Neural progenitor cell (in vitro differentiated cells): ENCODE results near the gene SLX4IP. TPM values are rescaled to one million over a fixed set of nuclear protein-coding genes. Genes with fewer than 3 reads are reported as not detected.

Source experiments
- DNase-seq: peaks from one replicate; pipeline ENCODE4 v3.0.0-alpha.2; 2016; ENCODE audit warnings: low spot score
- H2AFZ ChIP-seq: fragments of 200-600 bp; sonication (generic); replicated peaks from 2 replicates; pipeline ENCODE4 v1.6.1; 2016; ENCODE audit warnings: antibody characterized with exemption
- H3F3A ChIP-seq: fragments of 200-600 bp; sonication (generic); 2 replicates; pipeline ENCODE4 v1.6.1; 2016; ENCODE audit warnings: antibody characterized with exemption, low read depth
- H3K27ac ChIP-seq: fragments of 200-600 bp; sonication (generic); 2 replicates; pipeline ENCODE4 v1.5.1; 2016; ENCODE audit warnings: mild to moderate bottlenecking
- H3K27me3 ChIP-seq: fragments of 200-600 bp; sonication (generic); 2 replicates; pipeline ENCODE4 v1.6.1; 2016; ENCODE audit warnings: mild to moderate bottlenecking, moderate library complexity
- H3K36me3 ChIP-seq: fragments of 200-600 bp; sonication (generic); 2 replicates; pipeline ENCODE4 v1.5.1; 2016
- H3K4me1 ChIP-seq: fragments of 200-600 bp; sonication (generic); 2 replicates; pipeline ENCODE4 v1.6.1; 2016; ENCODE audit warnings: mixed run types
- H3K4me2 ChIP-seq: fragments of 200-600 bp; sonication (generic); 2 replicates; pipeline ENCODE4 v1.6.1; 2016
- H3K4me3 ChIP-seq: fragments of 200-600 bp; sonication (generic); 2 replicates; pipeline ENCODE4 v1.5.1; 2016
- H3K79me2 ChIP-seq: fragments of 200-600 bp; sonication (generic); 2 replicates; pipeline ENCODE4 v1.6.1; 2016; ENCODE audit warnings: low read depth
- H3K9ac ChIP-seq: fragments of 200-600 bp; sonication (generic); 2 replicates; pipeline ENCODE4 v1.6.1; 2016
- H3K9me3 ChIP-seq: fragments of 200-600 bp; sonication (generic); 2 replicates; pipeline ENCODE4 v1.5.1; 2016; ENCODE audit warnings: low read depth
- H4K20me1 ChIP-seq: fragments of 200-600 bp; sonication (generic); 2 replicates; pipeline ENCODE4 v1.6.1; 2016; ENCODE audit warnings: low read depth
- H3K27ac Mint-ChIP-seq: 3 replicates; pipeline ENCODE4 v1.8.0; 2021; ENCODE audit warnings: mixed read lengths
- H3K27me3 Mint-ChIP-seq: 2 replicates; pipeline ENCODE4 v1.8.0; 2022; ENCODE audit warnings: low read depth, mild to moderate bottlenecking, inconsistent platforms, moderate library complexity, mixed read lengths; ENCODE audit not compliant: insufficient read depth
- H3K36me3 Mint-ChIP-seq: 3 replicates; pipeline ENCODE4 v1.8.0; 2021; ENCODE audit warnings: mixed read lengths
- H3K4me1 Mint-ChIP-seq: 3 replicates; pipeline ENCODE4 v1.8.0; 2021; ENCODE audit warnings: mixed read lengths
- H3K4me3 Mint-ChIP-seq: 3 replicates; pipeline ENCODE4 v1.8.0; 2021; ENCODE audit warnings: mild to moderate bottlenecking, moderate library complexity, mixed read lengths
- H3K9me3 Mint-ChIP-seq: 3 replicates; pipeline ENCODE4 v1.8.0; 2020; ENCODE audit warnings: mixed read lengths
- CTCF ChIP-seq: fragments of 200-600 bp; sonication (generic); IDR thresholded peaks from 2 replicates; pipeline ENCODE4 v1.5.1; 2017; ENCODE audit warnings: antibody characterized with exemption, mild to moderate bottlenecking
- EZH2 ChIP-seq: fragments of 200-600 bp; sonication (generic); IDR thresholded peaks from 2 replicates; pipeline ENCODE4 v1.6.1; 2017; ENCODE audit warnings: antibody characterized with exemption, mild to moderate bottlenecking, moderate library complexity
- EZH2phosphoT487 ChIP-seq: fragments of 200-600 bp; sonication (generic); IDR thresholded peaks from 2 replicates; pipeline ENCODE4 v1.6.1; 2017; ENCODE audit warnings: antibody characterized with exemption
- total RNA-seq: library from RNA; depleted of rRNA; stranded (reverse); fragments of >200 nt; gene quantifications from 2 replicates; pipeline ENCODE4 v1.2.3, GENCODE V29; 2015; ENCODE audit warnings: low replicate concordance

SLX4IP gene
- total RNA-seq, 1 donor from 2014 or later, result 9.5 TPM

- Histone ChIP-seq H3K27ac (peak overlapping the region; percentile 74), H3K4me3 (no peak overlapping the region)
Observed at GRCh38 chr20:10619427-10619826, 184.3 kb downstream of the SLX4IP start.

GRCh38 chr20:10621149-10621548 is 186.0 kb downstream of the SLX4IP start:
- Mint-ChIP-seq H3K4me3 (no peak overlapping the region), H3K9me3 (peaks cover 8% of the 10 kb centered on the region), H3K27me3 (peaks cover 6% of the 10 kb centered on the region)

More at GRCh38 chr20:10619427-10619826, 184.3 kb downstream of the SLX4IP start:
- H3K27me3 ChIP-seq, result no peaks in the 10 kb centered on the region
- Mint-ChIP-seq H3K27ac (no peak overlapping the region), H3K4me1 (peaks cover 57% of the 10 kb centered on the region), H3K27me3 (peaks cover 8% of the 10 kb centered on the region), H3K4me3 (no peak overlapping the region), H3K9me3 (peaks cover 9% of the 10 kb centered on the region), H3K36me3 (peaks cover 15% of the 10 kb centered on the region)
- no peaks in the 10 kb centered on the region for H3K79me2 ChIP-seq
- no peaks in the 10 kb centered on the region for H3K9me3 ChIP-seq
- TF ChIP-seq EZH2phosphoT487 (no peak), EZH2 (no peak), CTCF (no peak)
- no peaks in the 10 kb centered on the region for H4K20me1 ChIP-seq
- peak overlapping the region; percentile 58 for H3K4me2 ChIP-seq
- H2AFZ ChIP-seq, result no peak overlapping the region
- H3K9ac ChIP-seq, result no peak overlapping the region
- peaks cover 26% of the 10 kb centered on the region for H3F3A ChIP-seq
- no peaks in the 10 kb centered on the region for H3K36me3 ChIP-seq
- peak; percentile 40 for DNase-seq
- H3K4me1 ChIP-seq, result peaks cover 49% of the 10 kb centered on the region

GRCh38 chr20:10622657-10623418 is 187.7 kb downstream of the SLX4IP start:
- Histone ChIP-seq H3K79me2 (no peaks in the 10 kb centered on the region), H3F3A (peaks cover 25% of the 10 kb centered on the region), H4K20me1 (no peaks in the 10 kb centered on the region), H3K9me3 (no peaks in the 10 kb centered on the region), H2AFZ (no peak overlapping the region), H3K4me2 (no peak overlapping the region), H3K27me3 (no peaks in the 10 kb centered on the region), H3K9ac (no peak overlapping the region), H3K4me1 (peaks cover 62% of the 10 kb centered on the region), H3K4me3 (no peak overlapping the region), H3K27ac (no peak overlapping the region), H3K36me3 (no peaks in the 10 kb centered on the region)
- TF ChIP-seq EZH2phosphoT487, result no peak
- no peak for TF ChIP-seq EZH2
- H3K4me1 Mint-ChIP-seq, result peaks cover 80% of the 10 kb centered on the region
- H3K36me3 Mint-ChIP-seq, result peaks cover 15% of the 10 kb centered on the region
- H3K27me3 Mint-ChIP-seq, result peaks cover 6% of the 10 kb centered on the region
- no peak overlapping the region for H3K27ac Mint-ChIP-seq
- H3K9me3 Mint-ChIP-seq, result peaks cover 8% of the 10 kb centered on the region
- H3K4me3 Mint-ChIP-seq, result no peak overlapping the region
- no peak for DNase-seq

More at GRCh38 chr20:10621149-10621548, 186.0 kb downstream of the SLX4IP start:
- Histone ChIP-seq H3K79me2 (no peaks in the 10 kb centered on the region), H3F3A (peaks cover 26% of the 10 kb centered on the region), H3K4me1 (peaks cover 49% of the 10 kb centered on the region), H3K4me3 (no peak overlapping the region), H2AFZ (no peak overlapping the region), H3K4me2 (peak overlapping the region; percentile 41), H3K9me3 (no peaks in the 10 kb centered on the region), H4K20me1 (no peaks in the 10 kb centered on the region), H3K9ac (no peak overlapping the region), H3K27ac (no peak overlapping the region), H3K36me3 (no peaks in the 10 kb centered on the region), H3K27me3 (no peaks in the 10 kb centered on the region)
- no peak for TF ChIP-seq CTCF
- no peak for DNase-seq
- H3K4me1 Mint-ChIP-seq, result peaks cover 65% of the 10 kb centered on the region
- peaks cover 15% of the 10 kb centered on the region for H3K36me3 Mint-ChIP-seq
- H3K27ac Mint-ChIP-seq, result peak overlapping the region; percentile 92

GRCh38 chr20:10625641-10626040 is 190.5 kb downstream of the SLX4IP start:
- Histone ChIP-seq H3K9me3 (no peaks in the 10 kb centered on the region), H2AFZ (no peak overlapping the region), H3K79me2 (no peaks in the 10 kb centered on the region), H3F3A (peaks cover 24% of the 10 kb centered on the region), H4K20me1 (no peaks in the 10 kb centered on the region), H3K4me3 (no peak overlapping the region), H3K9ac (no peak overlapping the region), H3K4me1 (peaks cover 59% of the 10 kb centered on the region), H3K27me3 (no peaks in the 10 kb centered on the region), H3K27ac (no peak overlapping the region), H3K36me3 (no peaks in the 10 kb centered on the region), H3K4me2 (no peak overlapping the region)
- no peak for DNase-seq
- Mint-ChIP-seq H3K9me3 (peaks cover 8% of the 10 kb centered on the region), H3K36me3 (peaks cover 15% of the 10 kb centered on the region), H3K4me1 (peaks cover 86% of the 10 kb centered on the region), H3K27ac (peak overlapping the region; percentile 12), H3K4me3 (no peak overlapping the region), H3K27me3 (peaks cover 2% of the 10 kb centered on the region)
- TF ChIP-seq CTCF, result no peak
- no peak for TF ChIP-seq EZH2phosphoT487
- TF ChIP-seq EZH2, result no peak
